HG02759 (cell line): Measurements from ENCODE around the gene SPACA4.
"Not testable (repeated sequence)": the region's sequence is repeated elsewhere in the genome, so short reads cannot be mapped to it uniquely, and the experiment has no call there.

Experiments used
- ATAC-seq: cut with Tn5 transposase; IDR thresholded peaks from one replicate; pipeline ENCODE4 v1.9.1; 2021; ENCODE audit warnings: mild to moderate bottlenecking, moderate library complexity; ENCODE audit not compliant: unreplicated experiment

Gene SPACA4

GRCh38 chr19:48618278-48618915 lies 11.9 kb downstream of the SPACA4 start:
- no peak for ATAC-seq

DNA sequence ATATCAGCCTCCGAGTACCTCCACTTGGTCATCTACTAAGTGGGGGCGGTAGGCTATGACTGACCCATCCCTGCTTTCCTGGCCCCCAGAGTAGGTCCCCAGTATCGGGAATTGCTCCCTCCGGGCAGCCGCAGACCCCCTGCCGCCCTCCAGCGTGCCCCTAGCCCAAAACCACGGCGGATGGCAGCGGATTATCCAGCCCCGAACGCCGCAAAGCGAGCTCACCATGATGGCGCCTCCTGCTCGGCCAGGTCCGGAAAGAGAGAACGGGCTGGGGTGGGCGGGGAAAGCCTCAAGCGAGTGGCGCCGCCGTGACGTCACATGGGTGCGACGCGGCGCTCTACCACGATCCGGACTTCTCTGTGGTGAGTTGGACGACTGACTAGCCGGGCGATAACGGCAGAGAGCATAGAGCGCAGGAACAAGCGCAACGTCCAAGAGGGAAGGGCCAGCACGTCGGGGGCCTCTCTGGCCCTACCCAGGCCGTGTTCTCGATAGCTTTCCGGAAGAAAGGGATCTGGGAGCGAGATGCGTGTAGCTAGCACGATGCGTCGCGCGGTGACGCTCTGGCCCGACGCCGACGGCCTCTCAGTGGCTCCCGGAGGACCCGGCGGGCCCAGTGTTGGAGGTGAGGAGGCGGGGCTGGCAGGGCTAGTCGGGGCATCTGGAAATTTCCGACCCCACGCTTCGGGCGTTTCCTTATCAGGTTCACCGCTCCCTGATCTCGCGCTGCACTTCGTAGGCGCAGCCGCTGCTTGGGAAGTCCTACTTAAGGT lies 12.6 kb downstream of the SPACA4 start, which contains the start of the genes RPL18 and SPHK2:
TSS of gene RPL18 (minus strand) at position 263 of the 776 bp plus-strand sequence. CDS start at position 228, 35 bp downstream.
TSS of gene SPHK2 (plus strand) at position 591 of the 776 bp plus-strand sequence. CDS start 1,009 bp downstream, outside the sequence.
- ATAC-seq: peak; percentile 85

DNA sequence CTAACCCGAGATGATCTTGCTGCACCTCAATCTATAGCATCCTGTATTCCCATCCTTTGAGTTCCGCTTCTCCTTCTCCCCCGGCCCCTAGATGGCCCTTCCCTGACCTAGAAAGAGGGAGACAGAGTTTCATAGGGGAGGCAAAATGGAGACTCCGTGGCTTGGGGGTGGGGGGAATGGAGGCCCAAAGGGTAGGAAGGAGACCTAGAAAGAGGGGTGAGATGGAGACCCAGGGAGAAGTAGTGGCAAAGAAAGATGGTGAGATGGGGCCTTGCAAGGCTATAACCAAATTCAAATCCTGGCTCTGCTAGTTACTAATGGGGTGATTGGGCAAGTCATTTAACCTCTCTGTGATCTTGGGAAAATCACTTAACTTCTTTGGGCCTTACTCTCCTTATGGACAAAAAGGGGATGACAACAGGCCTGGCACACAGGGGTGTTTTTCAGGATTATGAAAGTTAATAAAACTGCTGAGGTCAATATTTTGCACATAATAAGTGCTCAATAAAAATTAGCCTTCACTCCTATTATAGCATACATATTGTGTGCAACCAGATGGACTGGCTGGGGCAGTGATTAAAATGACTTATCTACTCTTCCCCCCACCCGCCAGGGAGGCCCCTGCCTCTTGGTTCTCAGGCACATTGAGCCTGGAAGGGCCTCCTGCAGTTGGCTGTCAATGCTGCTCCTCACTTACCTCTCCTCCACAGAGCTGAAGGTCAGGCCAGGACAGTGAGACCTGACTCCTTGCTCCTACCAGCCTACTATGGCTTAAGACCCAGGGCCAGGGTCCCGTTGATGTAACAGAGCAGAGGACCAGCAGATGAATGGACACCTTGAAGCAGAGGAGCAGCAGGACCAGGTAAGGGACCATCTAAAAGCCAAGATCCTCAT lies 13.4 kb downstream of the SPACA4 start:
- ATAC-seq: no peak

- ATAC-seq: no peak
These were observed 17.1 kb downstream of the SPACA4 start for GRCh38 chr19:48623556-48624066.

- ATAC-seq: peak; percentile 64
These were observed 17.6 kb downstream of the SPACA4 start for GRCh38 chr19:48624067-48624594.

- ATAC-seq: no peak
These were observed 18.5 kb downstream of the SPACA4 start for GRCh38 chr19:48624791-48625723.

- ATAC-seq: no peak
These were observed 19.4 kb downstream of the SPACA4 start for GRCh38 chr19:48625891-48626327.

DNA sequence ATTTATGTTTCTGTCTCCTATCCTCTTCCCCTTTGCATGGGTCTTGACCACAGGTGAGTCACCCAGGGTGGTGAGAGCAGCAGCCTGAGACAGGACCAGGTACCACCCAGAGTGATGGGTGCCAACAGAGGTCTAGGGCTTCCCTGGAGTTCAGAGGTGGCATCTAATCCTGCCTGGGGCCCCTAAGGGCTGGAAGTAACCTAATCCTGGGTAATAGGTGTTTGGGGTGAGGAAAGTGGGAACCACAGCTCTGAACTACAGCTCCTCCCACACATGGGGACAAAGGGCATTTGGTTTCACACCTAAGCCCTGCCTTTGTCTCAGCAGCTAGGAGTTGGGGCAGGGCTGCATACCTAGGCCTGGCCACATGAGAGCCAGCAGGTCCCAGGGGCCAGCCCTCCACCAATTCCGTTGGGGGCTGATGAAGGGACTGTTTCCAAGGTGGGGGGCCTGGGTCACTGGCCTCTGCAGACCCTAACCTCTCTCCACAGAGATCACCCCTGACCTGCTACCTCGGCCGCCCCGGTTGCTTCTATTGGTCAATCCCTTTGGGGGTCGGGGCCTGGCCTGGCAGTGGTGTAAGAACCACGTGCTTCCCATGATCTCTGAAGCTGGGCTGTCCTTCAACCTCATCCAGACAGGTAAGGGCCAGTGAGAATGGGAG lies 20.8 kb downstream of the SPACA4 start:
- no peak for ATAC-seq

GRCh38 chr19:48627865-48628314 lies 21.3 kb downstream of the SPACA4 start:
- no peak for ATAC-seq

DNA sequence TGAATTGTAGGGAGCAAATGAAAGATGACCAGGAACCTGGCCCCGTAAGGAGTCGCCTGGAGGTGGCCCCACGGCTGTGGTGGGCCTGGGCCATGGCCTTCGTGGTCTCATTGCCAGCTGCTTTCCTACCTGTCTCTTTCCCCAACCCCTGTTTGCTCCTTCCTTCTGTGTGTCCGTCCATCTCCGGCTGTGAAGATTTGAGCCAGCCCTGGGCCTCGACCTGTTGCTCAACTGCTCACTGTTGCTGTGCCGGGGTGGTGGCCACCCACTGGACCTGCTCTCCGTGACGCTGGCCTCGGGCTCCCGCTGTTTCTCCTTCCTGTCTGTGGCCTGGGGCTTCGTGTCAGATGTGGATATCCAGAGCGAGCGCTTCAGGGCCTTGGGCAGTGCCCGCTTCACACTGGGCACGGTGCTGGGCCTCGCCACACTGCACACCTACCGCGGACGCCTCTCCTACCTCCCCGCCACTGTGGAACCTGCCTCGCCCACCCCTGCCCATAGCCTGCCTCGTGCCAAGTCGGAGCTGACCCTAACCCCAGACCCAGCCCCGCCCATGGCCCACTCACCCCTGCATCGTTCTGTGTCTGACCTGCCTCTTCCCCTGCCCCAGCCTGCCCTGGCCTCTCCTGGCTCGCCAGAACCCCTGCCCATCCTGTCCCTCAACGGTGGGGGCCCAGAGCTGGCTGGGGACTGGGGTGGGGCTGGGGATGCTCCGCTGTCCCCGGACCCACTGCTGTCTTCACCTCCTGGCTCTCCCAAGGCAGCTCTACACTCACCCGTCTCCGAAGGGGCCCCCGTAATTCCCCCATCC lies 22.1 kb downstream of the SPACA4 start:
- ATAC-seq: no peak

DNA sequence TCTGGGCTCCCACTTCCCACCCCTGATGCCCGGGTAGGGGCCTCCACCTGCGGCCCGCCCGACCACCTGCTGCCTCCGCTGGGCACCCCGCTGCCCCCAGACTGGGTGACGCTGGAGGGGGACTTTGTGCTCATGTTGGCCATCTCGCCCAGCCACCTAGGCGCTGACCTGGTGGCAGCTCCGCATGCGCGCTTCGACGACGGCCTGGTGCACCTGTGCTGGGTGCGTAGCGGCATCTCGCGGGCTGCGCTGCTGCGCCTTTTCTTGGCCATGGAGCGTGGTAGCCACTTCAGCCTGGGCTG lies 22.7 kb downstream of the SPACA4 start:
- ATAC-seq: no peak

DNA sequence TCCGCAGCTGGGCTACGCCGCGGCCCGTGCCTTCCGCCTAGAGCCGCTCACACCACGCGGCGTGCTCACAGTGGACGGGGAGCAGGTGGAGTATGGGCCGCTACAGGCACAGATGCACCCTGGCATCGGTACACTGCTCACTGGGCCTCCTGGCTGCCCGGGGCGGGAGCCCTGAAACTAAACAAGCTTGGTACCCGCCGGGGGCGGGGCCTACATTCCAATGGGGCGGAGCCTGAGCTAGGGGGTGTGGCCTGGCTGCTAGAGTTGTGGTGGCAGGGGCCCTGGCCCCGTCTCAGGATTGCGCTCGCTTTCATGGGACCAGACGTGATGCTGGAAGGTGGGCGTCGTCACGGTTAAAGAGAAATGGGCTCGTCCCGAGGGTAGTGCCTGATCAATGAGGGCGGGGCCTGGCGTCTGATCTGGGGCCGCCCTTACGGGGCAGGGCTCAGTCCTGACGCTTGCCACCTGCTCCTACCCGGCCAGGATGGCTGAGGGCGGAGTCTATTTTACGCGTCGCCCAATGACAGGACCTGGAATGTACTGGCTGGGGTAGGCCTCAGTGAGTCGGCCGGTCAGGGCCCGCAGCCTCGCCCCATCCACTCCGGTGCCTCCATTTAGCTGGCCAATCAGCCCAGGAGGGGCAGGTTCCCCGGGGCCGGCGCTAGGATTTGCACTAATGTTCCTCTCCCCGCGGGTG lies 23.2 kb downstream of the SPACA4 start:
- no peak for ATAC-seq

DNA sequence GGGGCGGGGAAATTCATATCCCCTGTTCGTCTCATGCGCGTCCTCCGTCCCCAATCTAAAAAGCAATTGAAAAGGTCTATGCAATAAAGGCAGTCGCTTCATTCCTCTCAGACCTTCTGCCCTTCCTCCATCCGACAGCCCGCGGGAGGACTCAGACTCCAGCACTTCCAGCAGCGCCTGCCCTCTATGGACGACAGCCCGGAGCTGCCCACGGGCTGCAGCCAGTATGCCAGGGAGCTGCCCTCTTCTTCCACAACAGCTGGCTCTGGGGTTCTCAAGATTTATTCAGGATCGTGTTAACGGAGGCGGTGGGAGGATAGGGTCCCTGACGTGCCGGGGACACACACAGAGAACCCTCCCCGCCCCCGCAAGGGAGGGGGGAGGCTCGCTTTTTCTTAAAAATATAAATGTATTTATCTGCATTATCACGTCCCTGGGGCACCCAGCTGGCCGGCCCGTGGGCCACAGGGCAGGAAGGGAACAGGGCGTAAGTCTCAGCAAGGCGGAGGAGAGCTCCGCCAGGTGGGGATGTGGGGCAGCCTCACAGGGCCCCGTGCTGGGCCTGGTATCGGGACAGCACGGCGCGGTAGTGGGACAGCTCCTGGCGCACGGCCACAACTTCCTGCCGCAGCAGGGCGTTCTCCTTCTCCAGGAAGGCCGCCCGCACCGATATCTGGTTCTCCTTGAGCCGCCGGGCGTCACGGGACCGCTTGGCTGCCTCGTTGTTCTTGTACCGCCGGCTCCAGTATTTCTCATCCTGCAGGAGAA lies 23.9 kb downstream of the SPACA4 start:
- no peak for ATAC-seq

DNA sequence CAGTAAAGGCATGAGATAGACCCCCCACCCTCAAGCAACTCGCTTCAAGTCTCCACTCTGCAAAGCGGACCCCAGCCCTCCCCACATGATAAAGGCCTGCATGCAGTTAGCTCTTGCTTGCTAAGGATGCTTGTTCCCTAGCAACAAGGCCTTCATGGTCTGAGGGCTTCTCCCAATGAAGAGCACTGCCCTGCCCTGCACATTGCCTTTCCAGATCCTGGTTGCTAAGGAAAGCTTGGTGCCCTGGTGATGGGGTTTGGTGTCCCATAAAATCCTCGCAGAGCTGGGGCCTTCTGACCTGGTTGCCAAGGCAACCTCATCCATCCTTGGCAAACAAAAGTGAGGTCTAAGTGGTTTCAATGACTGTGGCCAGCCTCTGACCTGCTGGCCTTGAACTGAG lies 24.7 kb downstream of the SPACA4 start:
- no peak for ATAC-seq

- ATAC-seq: not testable (repeated sequence)
These were observed 25.7 kb downstream of the SPACA4 start for GRCh38 chr19:48632286-48632685.

DNA sequence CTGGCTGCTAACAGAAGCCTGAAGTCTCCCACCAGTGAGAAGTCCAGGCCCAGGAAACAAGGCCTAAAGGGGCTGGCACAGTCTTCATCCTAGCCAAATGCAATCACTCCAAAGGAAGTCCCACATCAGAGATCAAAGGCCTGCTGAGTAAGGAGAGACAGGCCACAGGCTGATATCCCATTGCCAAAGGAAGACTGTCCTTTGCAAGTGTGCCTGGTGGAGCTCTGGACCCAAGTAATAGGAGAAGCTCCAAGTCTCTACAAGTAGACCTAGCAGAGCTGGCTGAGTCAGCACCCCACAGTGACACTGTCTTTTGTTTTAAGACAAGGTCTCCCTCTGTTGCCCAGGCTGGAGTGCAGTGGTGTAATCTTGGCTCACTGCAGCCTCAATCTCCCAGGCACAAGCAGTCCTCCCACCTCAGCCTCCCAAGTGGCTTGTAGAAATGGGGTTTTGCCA lies 26.2 kb downstream of the SPACA4 start:
- no peak for ATAC-seq
